ENCODE measurements around the gene SLC30A3. TPM values are rescaled to one million over a fixed set of nuclear protein-coding genes. Genes with fewer than 3 reads are reported as not detected.

SLC30A3 gene
- total and polyA plus RNA-seq, 2 of the 13 experiments (the other 11 are each of a cell fraction or from before 2014, with no cell fraction given) = 0.38 to 0.79 TPM

GRCh38 chr2:27209621-27210401 lies 53.0 kb downstream of the SLC30A3 start (continued):
- TF ChIP-seq ZSCAN29 (CRISPR knock-in tag; conservative IDR thresholded peaks at IDR 0.05) (no peak), ZNF317 (CRISPR knock-in tag; IDR thresholded peaks at IDR 0.05) (0 out of 2 replicates have a peak, but pooled peaks have one; percentile 6), ZNF382 (CRISPR knock-in tag; IDR thresholded peaks at IDR 0.05; ENCODE audit: borderline replicate concordance) (no peak), ATF7 (IDR thresholded peaks at IDR 0.05) (no peak), ATF7 (CRISPR knock-in tag; IDR thresholded peaks at IDR 0.05) (no peak), ZNF558 (CRISPR knock-in tag; IDR thresholded peaks at IDR 0.05; ENCODE audit: borderline replicate concordance) (no peak), ZBTB20 (CRISPR knock-in tag; IDR thresholded peaks at IDR 0.05; ENCODE audit: borderline replicate concordance, low read depth) (no peak), MEIS1 (CRISPR knock-in tag; IDR thresholded peaks at IDR 0.05; ENCODE audit: borderline replicate concordance) (no peak), RBM22 (optimal IDR thresholded peaks at IDR 0.05; ENCODE audit: low read length) (no peak), ARID5B (CRISPR knock-in tag; IDR thresholded peaks at IDR 0.05) (peak; percentile 65), ZNF362 (CRISPR knock-in tag; IDR thresholded peaks at IDR 0.05; ENCODE audit: borderline replicate concordance) (no peak), ZNF709 (CRISPR knock-in tag; IDR thresholded peaks at IDR 0.05) (no peak), NR0B2 (CRISPR knock-in tag; IDR thresholded peaks at IDR 0.05) (no peak), ZSCAN31 (CRISPR knock-in tag; IDR thresholded peaks at IDR 0.05; ENCODE audit: low read depth) (0 out of 2 replicates have a peak, but pooled peaks have one; percentile 47), ZFP1 (CRISPR knock-in tag; IDR thresholded peaks at IDR 0.05) (no peak), ZNF577 (CRISPR knock-in tag; IDR thresholded peaks at IDR 0.05; ENCODE audit: borderline replicate concordance, low read depth) (no peak), RFXANK (CRISPR knock-in tag; IDR thresholded peaks at IDR 0.05) (no peak), TAF1 (CRISPR knock-in tag; IDR thresholded peaks at IDR 0.05) (no peak), ZNF263 (CRISPR knock-in tag; IDR thresholded peaks at IDR 0.05) (no peak), ZNF609 (CRISPR knock-in tag; IDR thresholded peaks at IDR 0.05; ENCODE audit: borderline replicate concordance) (no peak)
